Caco-2 (cell line): ENCODE data around the gene CLSTN1. TPM values are rescaled to one million over a fixed set of nuclear protein-coding genes. Genes with fewer than 3 reads are reported as not detected.

Experiments
- BruUV-seq: library from RNA; stranded (reverse); fragments of 400-500 nt; replicated peaks from 2 replicates; lab custom pipeline; 2021; lab: Mats Ljungman, UMichigan
- CTCF ChIA-PET: fragments of 300-600 bp; sonication (Branson Sonifier 250); formaldehyde crosslinking; loops from one replicate; lab custom pipeline; 2022; ENCODE audit warnings: antibody characterized with exemption; lab: Charles Lee
- POLR2A ChIA-PET: fragments of 300-600 bp; sonication (Branson Sonifier 250); formaldehyde crosslinking; loops from one replicate; lab custom pipeline; 2022; ENCODE audit warnings: antibody characterized with exemption; lab: Charles Lee
- DNase-seq, 2 experiments: peaks; one replicate each; pipeline versions ENCODE4 v3.0.0 to v3.0.0-alpha.2; 2020 to 2022
- H3K27me3 ChIP-seq: replicated peaks from 2 replicates; pipeline ENCODE4 v1.6.0; 2011; ENCODE audit warnings: low read length; ENCODE audit not compliant: control insufficient read depth, insufficient read depth
- H3K36me3 ChIP-seq: 2 replicates; pipeline ENCODE4 v1.5.1; 2011; ENCODE audit warnings: low read length; ENCODE audit not compliant: control insufficient read depth, insufficient read depth
- H3K4me1 ChIP-seq: fragments of 250-450 bp; sonication (Bioruptor Pico); 2 replicates; pipeline ENCODE4 v1.5.1; 2020; ENCODE audit warnings: mild to moderate bottlenecking
- H3K4me3 ChIP-seq: 2 replicates; pipeline ENCODE4 v1.5.1; 2011; ENCODE audit warnings: low read depth, mild to moderate bottlenecking, control low read depth, low read length
- H3K9me3 ChIP-seq: fragments of 250-450 bp; sonication (Bioruptor Pico); 2 replicates; pipeline ENCODE4 v1.5.1; 2020; ENCODE audit warnings: mild to moderate bottlenecking, moderate library complexity
- H3K27ac Mint-ChIP-seq: one replicate; pipeline ENCODE4 v1.8.0; 2022; ENCODE audit warnings: mixed read lengths; ENCODE audit not compliant: unreplicated experiment
- H3K27me3 Mint-ChIP-seq: one replicate; pipeline ENCODE4 v1.8.0; 2022; ENCODE audit warnings: mixed read lengths; ENCODE audit not compliant: insufficient read depth, unreplicated experiment
- H3K36me3 Mint-ChIP-seq: one replicate; pipeline ENCODE4 v1.8.0; 2022; ENCODE audit warnings: mild to moderate bottlenecking, mixed read lengths; ENCODE audit not compliant: insufficient read depth, unreplicated experiment
- H3K4me1 Mint-ChIP-seq: one replicate; pipeline ENCODE4 v1.8.0; 2022; ENCODE audit warnings: low read depth, mixed read lengths; ENCODE audit not compliant: unreplicated experiment
- H3K4me3 Mint-ChIP-seq: one replicate; pipeline ENCODE4 v1.8.0; 2022; ENCODE audit warnings: mild to moderate bottlenecking, moderate library complexity, mixed read lengths; ENCODE audit not compliant: unreplicated experiment
- H3K9me3 Mint-ChIP-seq: one replicate; pipeline ENCODE4 v1.8.0; 2022; ENCODE audit warnings: mixed read lengths; ENCODE audit not compliant: unreplicated experiment
- CTCF ChIP-seq, 2 experiments: fragments of 200-600 bp in 1 of 2; IDR thresholded peaks; 1 replicate in 1 of 2; 2 replicates in 1 of 2; pipeline versions ENCODE4 v1.5.1 to v1.8.0; 2011 to 2022; ENCODE audit warnings: antibody characterized with exemption in 1 of 2, control low read depth in 1 of 2, inconsistent platforms in 1 of 2, low read depth in 1 of 2, low read length in 1 of 2, mild to moderate bottlenecking in 1 of 2, moderate library complexity in 1 of 2; ENCODE audit not compliant: insufficient read depth in 1 of 2, severe bottlenecking in 1 of 2, unreplicated experiment in 1 of 2
- intact Hi-C: fragments of 100-400 bp; cut with micrococcal nuclease; formaldehyde crosslinking; loops from one replicate; pipeline ENCODE4 v1.10.0; 2022; ENCODE audit not compliant: unreplicated experiment
- total RNA-seq: library from RNA; stranded (reverse); gene quantifications from 2 replicates; pipeline ENCODE4 v1.2.3, GENCODE V29; 2022

Gene CLSTN1
- total RNA-seq, 1 experiment from 2014 or later, result 102 TPM

DNA sequence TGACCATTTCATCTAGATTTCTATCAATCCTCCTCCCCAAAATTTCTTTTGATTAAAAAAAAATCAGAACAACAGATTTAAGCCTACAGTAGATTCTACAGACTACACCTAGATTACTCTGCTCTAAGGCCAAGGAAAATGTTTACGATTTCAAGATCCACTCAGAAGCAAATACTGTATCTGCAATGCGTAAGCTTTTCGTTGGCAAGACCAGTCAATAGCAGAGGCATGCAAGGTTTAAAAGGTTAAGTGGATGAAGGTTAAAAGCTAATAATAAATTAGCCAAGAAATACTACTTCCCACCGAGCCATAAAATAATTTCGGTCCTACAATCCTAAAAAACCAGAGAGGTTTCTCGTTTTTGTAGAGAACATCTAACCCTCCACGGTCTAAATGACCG, 1.3 kb downstream of the CLSTN1 start:
- Histone ChIP-seq H3K9me3 (no peaks in the 10 kb centered on the region), H3K27me3 (no peaks in the 10 kb centered on the region), H3K36me3 (no peaks in the 10 kb centered on the region), H3K4me3 (peak overlapping the region; percentile 90), H3K4me1 (peaks cover 28% of the 10 kb centered on the region)
- peak overlapping the region; percentile 88 for H3K4me3 Mint-ChIP-seq
- no peaks in the 10 kb centered on the region for H3K9me3 Mint-ChIP-seq
- DNase-seq, result no peak
- no peak for TF ChIP-seq CTCF (IDR thresholded peaks at IDR 0.05; ENCODE audit: insufficient read depth in 1 of 2, low read depth in 1 of 2, low read length in 1 of 2, severe bottlenecking in 1 of 2, unreplicated experiment in 1 of 2)
- H3K4me1 Mint-ChIP-seq, result peaks cover 13% of the 10 kb centered on the region
- intact Hi-C loops, result no loop called here
- BruUV-seq, result no TSS peak
- ChIA-PET POLR2A (no interaction called here), CTCF (interaction anchor here (0.5 kb wide), 1 partner anchor 44 kb away, joined by 3 read pairs; no protein-coding TSS in a partner anchor)
- peak overlapping the region; percentile 49 for H3K27ac Mint-ChIP-seq
- no peaks in the 10 kb centered on the region for H3K27me3 Mint-ChIP-seq
- H3K36me3 Mint-ChIP-seq, result no peaks in the 10 kb centered on the region

GRCh38 chr1:9821710-9822109, 2.1 kb downstream of the CLSTN1 start:
- Histone ChIP-seq H3K36me3 (no peaks in the 10 kb centered on the region), H3K9me3 (no peaks in the 10 kb centered on the region), H3K4me1 (peaks cover 29% of the 10 kb centered on the region), H3K4me3 (no peak overlapping the region), H3K27me3 (no peaks in the 10 kb centered on the region)
- intact Hi-C loops, result no loop called here
- no peaks in the 10 kb centered on the region for H3K9me3 Mint-ChIP-seq
- H3K27ac Mint-ChIP-seq, result no peak overlapping the region
- ChIA-PET CTCF (no interaction called here), POLR2A (no interaction called here)
- no peaks in the 10 kb centered on the region for H3K27me3 Mint-ChIP-seq
- no peaks in the 10 kb centered on the region for H3K36me3 Mint-ChIP-seq
- no peak for TF ChIP-seq CTCF (IDR thresholded peaks at IDR 0.05; ENCODE audit: insufficient read depth in 1 of 2, low read depth in 1 of 2, low read length in 1 of 2, severe bottlenecking in 1 of 2, unreplicated experiment in 1 of 2)
- H3K4me3 Mint-ChIP-seq, result peak overlapping the region; percentile 88
- TSS peak; percentile 45 for BruUV-seq
- H3K4me1 Mint-ChIP-seq, result peaks cover 13% of the 10 kb centered on the region
- DNase-seq, result no peak

- no peak for TF ChIP-seq CTCF (IDR thresholded peaks at IDR 0.05; ENCODE audit: insufficient read depth in 1 of 2, low read depth in 1 of 2, low read length in 1 of 2, severe bottlenecking in 1 of 2, unreplicated experiment in 1 of 2)
- Mint-ChIP-seq H3K27ac (no peak overlapping the region), H3K36me3 (no peaks in the 10 kb centered on the region), H3K4me1 (peaks cover 16% of the 10 kb centered on the region), H3K9me3 (no peaks in the 10 kb centered on the region), H3K4me3 (no peak overlapping the region), H3K27me3 (no peaks in the 10 kb centered on the region)
- Histone ChIP-seq H3K9me3 (no peaks in the 10 kb centered on the region), H3K4me1 (peaks cover 33% of the 10 kb centered on the region), H3K27me3 (no peaks in the 10 kb centered on the region), H3K4me3 (no peak overlapping the region), H3K36me3 (no peaks in the 10 kb centered on the region)
- no TSS peak for BruUV-seq
- no peak for DNase-seq
- ChIA-PET CTCF (no interaction called here), POLR2A (no interaction called here)
- intact Hi-C loops, result no loop called here
Measured at GRCh38 chr1:9820521-9820920, 3.2 kb downstream of the CLSTN1 start.
